HepG2 (cell line): Measurements from ENCODE around the gene KIAA0930. TPM values are rescaled to one million over a fixed set of nuclear protein-coding genes. Genes with fewer than 3 reads are reported as not detected.
A peak's percentile ranks its signal among the peaks of the same experiment; 100 is the strongest.

Source experiments
- AKAP8 ChIP-seq: sonication (generic); formaldehyde crosslinking; IDR thresholded peaks from 2 replicates; pipeline ENCODE4 v1.5.1; 2020; ENCODE audit warnings: mild to moderate bottlenecking, missing genetic modification reagents
- BHLHE40 ChIP-seq: IDR thresholded peaks from 2 replicates; pipeline ENCODE4 v1.6.1; 2011; ENCODE audit warnings: low read length, improper control_type of control experiment
- CTCF ChIP-seq: sonication (generic); formaldehyde crosslinking; IDR thresholded peaks from 2 replicates; pipeline ENCODE4 v1.5.0; 2020; ENCODE audit warnings: mild to moderate bottlenecking, missing genetic modification reagents, moderate library complexity
- ELF3 ChIP-seq: IDR thresholded peaks from 2 replicates; pipeline ENCODE4 v1.6.1; 2016; ENCODE audit warnings: missing genetic modification reagents, missing compliant biosample characterization
- ERF ChIP-seq: IDR thresholded peaks from 2 replicates; pipeline ENCODE4 v1.6.1; 2018; ENCODE audit warnings: missing biosample characterization, missing genetic modification reagents
- GABPB1 ChIP-seq: IDR thresholded peaks from 2 replicates; pipeline ENCODE4 v1.6.1; 2016; ENCODE audit warnings: mild to moderate bottlenecking, missing genetic modification reagents, moderate library complexity, missing compliant biosample characterization
- NFE2L1 ChIP-seq: sonication (generic); formaldehyde crosslinking; IDR thresholded peaks from 2 replicates; pipeline ENCODE4 v1.4.0; 2020; ENCODE audit warnings: missing genetic modification reagents, mild to moderate bottlenecking, borderline replicate concordance
- RAD21 ChIP-seq: fragments of 450-650 bp; formaldehyde crosslinking; IDR thresholded peaks from 2 replicates; pipeline ENCODE4 v1.5.0; 2020; ENCODE audit warnings: mild to moderate bottlenecking
- RXRB ChIP-seq: IDR thresholded peaks from 2 replicates; pipeline ENCODE4 v1.6.1; 2016; ENCODE audit warnings: borderline replicate concordance, missing genetic modification reagents, missing compliant biosample characterization
- SAFB2 ChIP-seq: sonication (generic); formaldehyde crosslinking; IDR thresholded peaks from 2 replicates; pipeline ENCODE4 v1.5.1; 2020; ENCODE audit warnings: missing genetic modification reagents, low read depth, mild to moderate bottlenecking, borderline replicate concordance
- SALL1 ChIP-seq: sonication (generic); formaldehyde crosslinking; IDR thresholded peaks from 2 replicates; pipeline ENCODE4 v1.8.0; 2022; ENCODE audit warnings: mild to moderate bottlenecking, missing genetic modification reagents
- SP4 ChIP-seq: sonication (generic); formaldehyde crosslinking; IDR thresholded peaks from 2 replicates; pipeline ENCODE4 v1.8.1; 2023; ENCODE audit warnings: mild to moderate bottlenecking, missing genetic modification reagents
- TEF ChIP-seq: sonication (generic); formaldehyde crosslinking; IDR thresholded peaks from 2 replicates; pipeline ENCODE4 v1.5.0; 2020; ENCODE audit warnings: missing genetic modification reagents
- YY1 ChIP-seq: IDR thresholded peaks from 2 replicates; pipeline ENCODE4 v1.6.1; 2011; ENCODE audit warnings: low read length, low read depth, moderate library complexity, mild to moderate bottlenecking; ENCODE audit not compliant: insufficient read depth, insufficient replicate concordance
- ZBTB38 ChIP-seq: sonication (generic); formaldehyde crosslinking; IDR thresholded peaks from 2 replicates; pipeline ENCODE4 v1.5.1; 2020; ENCODE audit warnings: mild to moderate bottlenecking, missing genetic modification reagents
- ZBTB7A ChIP-seq: sonication (generic); formaldehyde crosslinking; IDR thresholded peaks from 2 replicates; pipeline ENCODE4 v1.8.0; 2022; ENCODE audit warnings: mild to moderate bottlenecking, missing genetic modification reagents
- ZNF33A ChIP-seq: sonication (generic); formaldehyde crosslinking; IDR thresholded peaks from 2 replicates; pipeline ENCODE4 v1.5.1; 2020; ENCODE audit warnings: missing genetic modification reagents, mild to moderate bottlenecking, moderate library complexity, borderline replicate concordance
- ZNF432 ChIP-seq: sonication (generic); formaldehyde crosslinking; IDR thresholded peaks from 2 replicates; pipeline ENCODE4 v1.5.0; 2020; ENCODE audit warnings: missing genetic modification reagents, mild to moderate bottlenecking, borderline replicate concordance
- ZNF564 ChIP-seq: sonication (generic); formaldehyde crosslinking; IDR thresholded peaks from 2 replicates; pipeline ENCODE4 v1.8.1; 2023; ENCODE audit warnings: mild to moderate bottlenecking, missing genetic modification reagents
- ZNF646 ChIP-seq: sonication (generic); formaldehyde crosslinking; IDR thresholded peaks from 2 replicates; pipeline ENCODE4 v1.9.0; 2021; ENCODE audit warnings: mild to moderate bottlenecking, missing genetic modification reagents
- ZNF674 ChIP-seq: sonication (generic); formaldehyde crosslinking; IDR thresholded peaks from 2 replicates; pipeline ENCODE4 v1.5.0; 2020; ENCODE audit warnings: low read depth, mild to moderate bottlenecking, missing genetic modification reagents
- polyA plus RNA-seq, 8 experiments: library from polyadenylated mRNA; depleted of rRNA in 3 of 8; stranded (reverse) in 7 of 8; unstranded in 1 of 8; fragments of >200 nt; fragmentation: Illumina TruSeq in 4 of 8; extraction: Trizol in 4 of 8; gene quantifications; 2 replicates each; pipeline versions ENCODE4 v1.2.1 to v1.2.3, GENCODE V29; 2011 to 2016; ENCODE audit warnings: low read depth in 4 of 8, missing spikeins in 1 of 8, mixed read lengths in 1 of 8; ENCODE audit not compliant: insufficient read depth in 1 of 8
- total RNA-seq, 5 experiments: library from RNA; depleted of rRNA; stranded (reverse); fragments of >200 nt; fragmentation: Illumina TruSeq; extraction: Trizol; gene quantifications; 2 replicates each; pipeline ENCODE4 v1.2.3, GENCODE V29; 2016; ENCODE audit warnings: low read depth in 1 of 5

The KIAA0930 gene
- total and polyA plus RNA-seq, 2 of the 13 experiments (the other 11 are each of a cell fraction or from before 2014, with no cell fraction given) = 27.0 to 38.2 TPM

- peak; percentile 68 for TF ChIP-seq ERF (CRISPR knock-in tag)
- peak; percentile 37; the same call in 1 of the 2 replicates for TF ChIP-seq ZBTB38
- no peak for TF ChIP-seq ZNF646 (CRISPR knock-in tag)
- peak; percentile 94 for TF ChIP-seq SP4
- no peak for TF ChIP-seq TEF (CRISPR knock-in tag)
- no peak for TF ChIP-seq SAFB2 (CRISPR knock-in tag)
- TF ChIP-seq ZBTB7A (CRISPR knock-in tag) = peak; percentile 93
- peak; percentile 46 for TF ChIP-seq SALL1 (CRISPR knock-in tag)
- TF ChIP-seq ZNF432 (CRISPR knock-in tag) = no peak
- peak; percentile 96 for TF ChIP-seq RAD21 (CRISPR knock-in tag)
- TF ChIP-seq BHLHE40 = peak; percentile 6; the same call in 1 of the 2 replicates
- TF ChIP-seq ELF3 (CRISPR knock-in tag) = peak; percentile 31; the same call in 1 of the 2 replicates
- TF ChIP-seq GABPB1 (CRISPR knock-in tag) = peak; percentile 60; the same call in 1 of the 2 replicates
- TF ChIP-seq ZNF33A = no peak
- TF ChIP-seq NFE2L1 (CRISPR knock-in tag) = 0 out of 2 replicates have a peak, but pooled peaks have one; percentile 31
- peak; percentile 84 for TF ChIP-seq CTCF (CRISPR knock-in tag)
- no peak for TF ChIP-seq ZNF674 (CRISPR knock-in tag)
- 0 out of 2 replicates have a peak, but pooled peaks have one; percentile 46 for TF ChIP-seq ZNF564
- TF ChIP-seq RXRB (CRISPR knock-in tag) = peak; percentile 11; the same call in 1 of the 2 replicates
- TF ChIP-seq AKAP8 (CRISPR knock-in tag) = no peak
- peak; percentile 56 for TF ChIP-seq YY1
These were observed 28.5 kb upstream of the KIAA0930 start (continued) for GRCh38 chr22:45268958-45269844.
